PFSK-1 (cell line): ENCODE results near the gene MAU2.

ENCODE experiments used
- FOXP2 ChIP-seq: optimal IDR thresholded peaks from 2 replicates; pipeline ENCODE3; 2011; ENCODE audit warnings: borderline replicate concordance, control low read depth, inconsistent platforms; ENCODE audit not compliant: insufficient read depth; ENCODE audit errors: extremely low read length, extremely low read depth
- POLR2AphosphoS5 ChIP-seq: IDR thresholded peaks from 2 replicates; pipeline ENCODE4 v1.6.1; 2012; ENCODE audit warnings: low read depth, mild to moderate bottlenecking, control low read depth, low read length, moderate library complexity
- REST ChIP-seq, 2 experiments: IDR thresholded peaks; 2 replicates each; pipeline versions ENCODE4 v1.6.1 to v1.8.0; 2011 to 2012; ENCODE audit warnings: low read depth in 2 of 2, low read length in 2 of 2, control low read depth in 1 of 2, inconsistent platforms in 1 of 2, mild to moderate bottlenecking in 1 of 2, moderate library complexity in 1 of 2; ENCODE audit not compliant: insufficient read depth in 1 of 2
- TAF1 ChIP-seq: IDR thresholded peaks from 2 replicates; pipeline ENCODE4 v1.6.1; 2012; ENCODE audit warnings: low read length, control low read depth, borderline replicate concordance; ENCODE audit not compliant: insufficient read depth

- no peak for TF ChIP-seq FOXP2
- no peak for TF ChIP-seq TAF1
- no peak for TF ChIP-seq REST (IDR thresholded peaks at IDR 0.05; ENCODE audit: insufficient read depth in 1 of 2, low read depth in 2 of 2, low read length in 2 of 2)
- TF ChIP-seq POLR2AphosphoS5 = no peak
Measured at GRCh38 chr19:19303411-19303810, 17.2 kb upstream of the MAU2 start.
